SK-N-SH treated with all-trans-retinoic acid at 6 μM for 48 hours (cell line): ENCODE data around the gene CD300LF.

Experiments used
- ARNTL ChIP-seq: fragments of 450-650 bp; formaldehyde crosslinking; IDR thresholded peaks from 2 replicates; pipeline ENCODE4 v1.5.0; 2020; ENCODE audit warnings: low read depth, mild to moderate bottlenecking, moderate library complexity, borderline replicate concordance
- ESRRG ChIP-seq: fragments of 250-450 bp; sonication (Bioruptor Pico); IDR thresholded peaks from 2 replicates; pipeline ENCODE4 v1.6.1; 2021; ENCODE audit warnings: mild to moderate bottlenecking

DNA sequence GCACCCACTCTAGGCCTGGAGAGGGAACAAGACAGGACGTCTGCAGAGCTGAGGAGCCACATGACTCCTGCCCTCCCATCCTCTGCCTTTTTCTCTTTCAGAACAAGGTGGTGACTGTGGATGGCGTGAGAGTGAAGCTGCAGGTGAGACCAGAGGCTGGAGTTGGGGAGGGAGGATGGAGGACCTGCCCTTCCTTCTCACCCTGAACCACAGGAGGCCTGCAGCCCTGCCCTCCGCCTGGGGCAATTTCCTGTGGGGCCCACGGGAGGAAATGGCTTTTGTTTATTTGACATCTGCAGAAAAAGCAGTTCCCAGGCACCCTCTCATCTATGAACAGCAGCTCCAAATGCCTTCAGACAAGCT is 29.4 kb upstream of the CD300LF start:
- TF ChIP-seq ARNTL (CRISPR knock-in tag), result no peak
- no peak for TF ChIP-seq ESRRG
